Vagina (tissue), 2 donors: ENCODE measurements around the gene ATAD1.

ENCODE experiments used
- POLR2A ChIP-seq, 2 donors: fragments of 450-650 bp; IDR thresholded peaks; one replicate each; pipeline ENCODE4 v1.6.1; 2017; ENCODE audit warnings: antibody characterized with exemption in 2 of 2, mild to moderate bottlenecking in 2 of 2, moderate library complexity in 2 of 2
- TF ChIP-seq, protein P1 (sequence below), 3 experiments: fragments of 450-650 bp in 2 of 3; fragments of 200-600 bp in 1 of 3; sonication (generic) in 1 of 3; IDR thresholded peaks; one replicate each; pipeline ENCODE4 v1.5.1; 2017 to 2019; ENCODE audit warnings: antibody characterized with exemption in 3 of 3, mild to moderate bottlenecking in 2 of 3, moderate library complexity in 2 of 3

DNA sequence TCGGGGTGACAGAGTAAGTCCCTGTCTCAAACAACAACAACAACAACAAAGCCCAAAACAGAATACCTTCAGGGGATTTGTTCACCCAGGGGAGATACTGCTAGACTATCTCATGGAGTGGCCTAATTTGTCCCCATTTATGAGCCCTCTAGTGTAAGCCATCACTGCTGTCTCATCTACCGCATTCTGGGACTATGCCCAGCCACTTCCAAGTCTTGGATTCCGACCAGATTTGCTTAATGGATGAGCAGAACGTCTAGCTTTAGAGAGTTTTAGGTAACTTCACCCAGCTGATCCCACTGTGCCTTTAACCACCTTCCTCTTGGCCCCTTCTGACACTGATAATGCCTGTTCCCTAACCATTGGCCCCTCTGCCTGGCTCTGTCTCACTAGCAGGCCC lies 111.3 kb downstream of the ATAD1 start:
- TF ChIP-seq POLR2A (IDR thresholded peaks at IDR 0.05), result no peak
- TF ChIP-seq, protein P1, sequence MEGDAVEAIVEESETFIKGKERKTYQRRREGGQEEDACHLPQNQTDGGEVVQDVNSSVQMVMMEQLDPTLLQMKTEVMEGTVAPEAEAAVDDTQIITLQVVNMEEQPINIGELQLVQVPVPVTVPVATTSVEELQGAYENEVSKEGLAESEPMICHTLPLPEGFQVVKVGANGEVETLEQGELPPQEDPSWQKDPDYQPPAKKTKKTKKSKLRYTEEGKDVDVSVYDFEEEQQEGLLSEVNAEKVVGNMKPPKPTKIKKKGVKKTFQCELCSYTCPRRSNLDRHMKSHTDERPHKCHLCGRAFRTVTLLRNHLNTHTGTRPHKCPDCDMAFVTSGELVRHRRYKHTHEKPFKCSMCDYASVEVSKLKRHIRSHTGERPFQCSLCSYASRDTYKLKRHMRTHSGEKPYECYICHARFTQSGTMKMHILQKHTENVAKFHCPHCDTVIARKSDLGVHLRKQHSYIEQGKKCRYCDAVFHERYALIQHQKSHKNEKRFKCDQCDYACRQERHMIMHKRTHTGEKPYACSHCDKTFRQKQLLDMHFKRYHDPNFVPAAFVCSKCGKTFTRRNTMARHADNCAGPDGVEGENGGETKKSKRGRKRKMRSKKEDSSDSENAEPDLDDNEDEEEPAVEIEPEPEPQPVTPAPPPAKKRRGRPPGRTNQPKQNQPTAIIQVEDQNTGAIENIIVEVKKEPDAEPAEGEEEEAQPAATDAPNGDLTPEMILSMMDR (IDR thresholded peaks at IDR 0.05), result no peak
